ENCODE results near the gene ST3GAL4. TPM values are rescaled to one million over a fixed set of nuclear protein-coding genes. Genes with fewer than 3 reads are reported as not detected.

Gene ST3GAL4
- total and polyA plus RNA-seq, 2 donors (not counting 1 experiment from before 2014, with no cell fraction given): 1.1 to 1.9 TPM

GRCh38 chr11:126355926-126356897 is 726 bp downstream of the ST3GAL4 start:
- ATAC-seq (ENCODE audit: low read depth): no peak
- no peaks in the 10 kb centered on the region for H3K27me3 Mint-ChIP-seq
- H3K9ac ChIP-seq (ENCODE audit: low read length): no peak overlapping the region

GRCh38 chr11:126357055-126357962 is 1.8 kb downstream of the ST3GAL4 start:
- H3K4me1 ChIP-seq (ENCODE audit: control insufficient read depth in 2 of 2, insufficient read depth in 2 of 2, low read length in 2 of 2): peaks cover 11 to 17% of the 10 kb centered on the region in 2 donors
- Mint-ChIP-seq H3K4me1 (peaks cover 15% of the 10 kb centered on the region), H3K9me3 (ENCODE audit: insufficient read depth) (no peaks in the 10 kb centered on the region), H3K4me3 (peak overlapping the region; percentile 74), H3K27me3 (no peaks in the 10 kb centered on the region), H3K27ac (no peak overlapping the region)
- DNase-seq: no peak
- H3K36me3 ChIP-seq (replicated peaks in 1 of 2; ENCODE audit: control extremely low read depth in 1 of 2, control insufficient read depth in 1 of 2, extremely low read depth in 1 of 2, insufficient read depth in 2 of 2, low read length in 1 of 2): no peaks in the 10 kb centered on the region
- ChIA-PET POLR2A (no interaction called here), CTCF (interaction anchor here (0.5 kb wide), 1 partner anchor 87 kb away, joined by 3 read pairs; no protein-coding TSS in a partner anchor)
- no peaks in the 10 kb centered on the region for H3K79me2 ChIP-seq (ENCODE audit: control insufficient read depth, insufficient read depth, low read length)
- TF ChIP-seq EZH2 (IDR thresholded peaks at IDR 0.05; ENCODE audit: borderline replicate concordance, insufficient read depth, low read depth, low read length, poor library complexity, severe bottlenecking) (no peak), CTCF (IDR thresholded peaks at IDR 0.05) (no peak)
- peaks cover 0 to 8% (median 0%) of the 10 kb centered on the region in 4 experiments for H3K27me3 ChIP-seq (replicated peaks in 1 of 4; ENCODE audit: control extremely low read depth in 1 of 4, control insufficient read depth in 3 of 4, insufficient read depth in 4 of 4, low read length in 3 of 4)
- no peak overlapping the region for H3K27ac ChIP-seq (ENCODE audit: low read length in 2 of 2)
- intact Hi-C loops (cut with micrococcal nuclease): loop anchor here (10.0 kb wide), 1 partner anchor 53 kb away; the partner anchor contains the start of gene DCPS
- no peaks in the 10 kb centered on the region for H4K20me1 ChIP-seq (ENCODE audit: control insufficient read depth, insufficient read depth, low read length, poor library complexity, severe bottlenecking)
- H3K9ac ChIP-seq (ENCODE audit: low read length): no peak overlapping the region
- WGBS (ENCODE audit: insufficient coverage): 95% methylated on average over 16 of the region's 17 CpGs
- H3K9me3 ChIP-seq (ENCODE audit: control extremely low read depth in 1 of 3, control insufficient read depth in 2 of 3, insufficient read depth in 1 of 3, low read length in 2 of 3): no peaks in the 10 kb centered on the region
- H2AFZ ChIP-seq (ENCODE audit: insufficient read depth, low read depth, low read length, poor library complexity, severe bottlenecking): no peak overlapping the region
- no peak overlapping the region for H3K4me3 ChIP-seq (ENCODE audit: control extremely low read depth in 1 of 5, extremely low read depth in 1 of 5, insufficient read depth in 1 of 5, low read depth in 2 of 5, low read length in 4 of 5)
- H3K4me2 ChIP-seq (replicated peaks; ENCODE audit: low read depth, low read length, poor library complexity, severe bottlenecking): no peak overlapping the region
- no peak for ATAC-seq (ENCODE audit: low read depth)

More at GRCh38 chr11:126355926-126356897, 726 bp downstream of the ST3GAL4 start:
- H3K4me1 ChIP-seq (ENCODE audit: control insufficient read depth in 2 of 2, insufficient read depth in 2 of 2, low read length in 2 of 2): peaks cover 11 to 17% of the 10 kb centered on the region in 2 donors
- ChIA-PET POLR2A (interaction anchor here (0.6 kb wide), 1 partner anchor 60 kb away, joined by 5 read pairs; no protein-coding TSS in a partner anchor), CTCF (interaction anchor here (1.0 kb wide), 1 partner anchor 45 kb away, joined by 3 read pairs; no protein-coding TSS in a partner anchor)
- no peaks in the 10 kb centered on the region for H3K9me3 Mint-ChIP-seq (ENCODE audit: insufficient read depth)
- H3K27ac ChIP-seq (ENCODE audit: low read length in 2 of 2): no peak overlapping the region
- H3K4me3 Mint-ChIP-seq: peak overlapping the region; percentile 74
- H3K4me1 Mint-ChIP-seq: peaks cover 15% of the 10 kb centered on the region
- H3K4me3 ChIP-seq (ENCODE audit: control extremely low read depth in 1 of 5, extremely low read depth in 1 of 5, insufficient read depth in 1 of 5, low read depth in 2 of 5, low read length in 4 of 5): peak overlapping the region in 3 of 5 experiments; percentile 25 to 53 (median 53)
- H2AFZ ChIP-seq (ENCODE audit: insufficient read depth, low read depth, low read length, poor library complexity, severe bottlenecking): peak overlapping the region; percentile 65
- TF ChIP-seq EZH2 (IDR thresholded peaks at IDR 0.05; ENCODE audit: borderline replicate concordance, insufficient read depth, low read depth, low read length, poor library complexity, severe bottlenecking): no peak
- no peak overlapping the region for H3K27ac Mint-ChIP-seq
- no peaks in the 10 kb centered on the region for H4K20me1 ChIP-seq (ENCODE audit: control insufficient read depth, insufficient read depth, low read length, poor library complexity, severe bottlenecking)
- H3K36me3 ChIP-seq (replicated peaks in 1 of 2; ENCODE audit: control extremely low read depth in 1 of 2, control insufficient read depth in 1 of 2, extremely low read depth in 1 of 2, insufficient read depth in 2 of 2, low read length in 1 of 2): no peaks in the 10 kb centered on the region
- no peaks in the 10 kb centered on the region for H3K79me2 ChIP-seq (ENCODE audit: control insufficient read depth, insufficient read depth, low read length)
- no peak for DNase-seq
- peaks cover 0 to 8% (median 0%) of the 10 kb centered on the region in 4 experiments for H3K27me3 ChIP-seq (replicated peaks in 1 of 4; ENCODE audit: control extremely low read depth in 1 of 4, control insufficient read depth in 3 of 4, insufficient read depth in 4 of 4, low read length in 3 of 4)
- intact Hi-C loops (cut with micrococcal nuclease): loop anchor here (10.0 kb wide), 1 partner anchor 51 kb away; the partner anchor contains the start of gene DCPS
- H3K9me3 ChIP-seq (ENCODE audit: control extremely low read depth in 1 of 3, control insufficient read depth in 2 of 3, insufficient read depth in 1 of 3, low read length in 2 of 3): no peaks in the 10 kb centered on the region
- peak overlapping the region; percentile 84 for H3K4me2 ChIP-seq (replicated peaks; ENCODE audit: low read depth, low read length, poor library complexity, severe bottlenecking)
- 7% methylated on average over 44 of the region's 46 CpGs for WGBS (ENCODE audit: insufficient coverage)
